Activated CD8-positive, alpha-beta T cell treated with anti-CD3 and anti-CD28 coated beads, Interleukin-2, amount 10 ng/mL, durations not matched to agents 7 days and 5 days (primary cell): Measurements from ENCODE around the gene APOC1. TPM values are rescaled to one million over a fixed set of nuclear protein-coding genes. Genes with fewer than 3 reads are reported as not detected.

Experiments
- ATAC-seq: fragments of 150-1000 bp; cut with Tn5 transposase; one replicate; pipeline ENCODE4 v1.10.0; 2021; ENCODE audit warnings: moderate library complexity
- CTCF ChIA-PET: fragments of 350-600 bp; sonication (Branson Sonifier 250); formaldehyde crosslinking; loops from one replicate; lab custom pipeline; 2021; ENCODE audit warnings: antibody characterized with exemption; lab: Charles Lee
- POLR2A ChIA-PET: fragments of 350-600 bp; sonication (Branson Sonifier 250); formaldehyde crosslinking; loops from one replicate; lab custom pipeline; 2021; ENCODE audit warnings: antibody characterized with exemption; lab: Charles Lee
- DNase-seq: peaks from one replicate; pipeline ENCODE4 v3.0.0-alpha.2; 2020
- H3K27ac Mint-ChIP-seq: one replicate; pipeline ENCODE4 v1.8.0; 2021; ENCODE audit warnings: mild to moderate bottlenecking, mixed read lengths
- H3K27me3 Mint-ChIP-seq: one replicate; pipeline ENCODE4 v1.8.0; 2021; ENCODE audit warnings: low read depth, mixed read lengths
- H3K36me3 Mint-ChIP-seq: one replicate; pipeline ENCODE4 v1.8.0; 2021; ENCODE audit warnings: low read depth, mixed read lengths
- H3K4me1 Mint-ChIP-seq: one replicate; pipeline ENCODE4 v1.8.0; 2021; ENCODE audit warnings: low read depth, mixed read lengths
- H3K4me3 Mint-ChIP-seq: one replicate; pipeline ENCODE4 v1.8.0; 2021; ENCODE audit warnings: mild to moderate bottlenecking, mixed read lengths
- H3K9me3 Mint-ChIP-seq: one replicate; pipeline ENCODE4 v1.8.0; 2022; ENCODE audit warnings: mixed read lengths; ENCODE audit not compliant: insufficient read depth
- total RNA-seq, 2 experiments: library from RNA; stranded (reverse); gene quantifications; one replicate each; pipeline ENCODE4 v1.2.3, GENCODE V29; 2021

APOC1 gene
- total RNA-seq, 2 experiments from 2014 or later: not detected

DNA sequence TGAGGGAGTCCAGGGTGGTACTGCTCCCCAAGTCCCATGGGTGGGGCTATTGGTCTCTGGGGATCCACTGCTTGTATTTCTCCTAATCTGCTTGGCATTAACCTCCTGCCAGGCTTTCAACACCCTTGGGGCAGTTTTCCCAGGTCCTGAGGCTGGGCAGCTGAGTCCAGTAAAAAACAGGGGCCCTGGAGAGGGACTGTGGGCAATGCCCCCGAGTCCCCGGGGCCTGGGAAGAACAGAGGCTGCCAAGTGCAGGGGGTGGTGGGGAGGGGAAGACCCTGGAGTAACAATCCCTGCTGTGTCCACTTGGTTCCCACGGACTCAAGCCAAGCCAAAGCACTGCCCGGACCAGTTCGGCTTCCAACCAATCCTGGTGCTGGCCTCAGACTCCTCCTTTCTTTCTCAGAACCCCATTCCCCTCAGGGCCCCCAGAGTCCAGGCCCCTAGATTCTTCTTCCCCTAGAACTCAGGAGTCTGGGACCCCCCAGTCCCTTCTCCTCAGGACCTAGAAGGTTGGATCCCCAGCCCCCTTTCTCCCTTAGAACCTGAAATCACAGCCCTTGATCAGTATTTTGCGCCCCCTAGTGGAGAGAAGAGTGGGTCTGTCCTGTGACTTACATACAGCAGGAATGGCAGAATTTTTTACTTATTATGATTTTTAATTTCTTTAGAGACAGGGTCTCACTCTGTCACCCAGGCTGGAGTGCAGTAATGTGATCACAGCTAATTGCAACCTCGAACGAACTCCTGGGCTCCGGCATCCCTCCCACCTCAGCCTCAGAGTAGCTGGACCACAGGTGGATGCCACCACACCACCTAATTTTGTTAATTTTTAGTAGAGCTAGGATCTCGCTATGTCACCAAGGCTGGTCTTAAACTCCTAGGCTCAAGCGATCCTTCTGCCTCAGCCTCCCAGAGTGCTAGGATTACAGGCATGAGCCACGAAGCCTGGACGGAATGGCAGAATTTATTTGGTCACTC lies 37.1 kb downstream of the APOC1 start:
- no peaks in the 10 kb centered on the region for H3K27me3 Mint-ChIP-seq
- H3K4me1 Mint-ChIP-seq: peaks cover 20% of the 10 kb centered on the region
- ChIA-PET POLR2A (no interaction called here), CTCF (interaction anchor here (0.8 to 2.9 kb wide), 8 partner anchors 8 to 228 kb away, joined by 3 to 34 read pairs (median 4); partner anchors contain the start of genes APOC1 and APOE)
- H3K27ac Mint-ChIP-seq: no peak overlapping the region
- no peaks in the 10 kb centered on the region for H3K36me3 Mint-ChIP-seq
- no peak for ATAC-seq
- no peak overlapping the region for H3K4me3 Mint-ChIP-seq
- H3K9me3 Mint-ChIP-seq: no peaks in the 10 kb centered on the region
- DNase-seq: peak; percentile 79

DNA sequence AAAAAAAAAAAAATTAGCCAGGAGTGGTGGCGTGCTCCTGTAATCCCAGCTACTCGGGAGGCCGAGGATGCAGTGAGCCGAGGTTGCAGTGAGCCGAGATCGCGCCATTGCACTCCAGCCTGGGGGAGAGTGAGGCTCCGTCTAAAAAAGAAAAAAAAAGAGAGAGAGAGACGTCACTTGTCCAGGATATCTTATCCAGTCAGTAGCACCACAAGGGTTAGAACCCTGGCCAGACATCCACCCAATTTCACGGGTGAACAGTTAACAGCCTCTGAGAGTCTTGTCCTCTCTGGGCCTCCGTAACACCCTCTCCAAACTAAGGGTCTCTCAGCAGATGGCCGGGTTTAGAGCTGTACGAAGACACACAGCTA lies 39.9 kb downstream of the APOC1 start:
- Mint-ChIP-seq H3K27ac (peak overlapping the region; percentile 98), H3K4me3 (peak overlapping the region; percentile 95), H3K36me3 (no peaks in the 10 kb centered on the region), H3K27me3 (no peaks in the 10 kb centered on the region), H3K9me3 (no peaks in the 10 kb centered on the region), H3K4me1 (peaks cover 39% of the 10 kb centered on the region)
- DNase-seq (no peak), ATAC-seq (no peak)
- ChIA-PET POLR2A (interaction anchor here (0.7 to 1.5 kb wide), 6 partner anchors 10 to 204 kb away, joined by 3 to 9 read pairs (median 4); partner anchors contain the start of genes APOC1, RELB and TOMM40), CTCF (interaction anchor here (1.1 to 2.9 kb wide), 5 partner anchors 43 to 300 kb away, joined by 3 to 34 read pairs (median 5); partner anchors contain the start of genes APOE and CLASRP)

DNA sequence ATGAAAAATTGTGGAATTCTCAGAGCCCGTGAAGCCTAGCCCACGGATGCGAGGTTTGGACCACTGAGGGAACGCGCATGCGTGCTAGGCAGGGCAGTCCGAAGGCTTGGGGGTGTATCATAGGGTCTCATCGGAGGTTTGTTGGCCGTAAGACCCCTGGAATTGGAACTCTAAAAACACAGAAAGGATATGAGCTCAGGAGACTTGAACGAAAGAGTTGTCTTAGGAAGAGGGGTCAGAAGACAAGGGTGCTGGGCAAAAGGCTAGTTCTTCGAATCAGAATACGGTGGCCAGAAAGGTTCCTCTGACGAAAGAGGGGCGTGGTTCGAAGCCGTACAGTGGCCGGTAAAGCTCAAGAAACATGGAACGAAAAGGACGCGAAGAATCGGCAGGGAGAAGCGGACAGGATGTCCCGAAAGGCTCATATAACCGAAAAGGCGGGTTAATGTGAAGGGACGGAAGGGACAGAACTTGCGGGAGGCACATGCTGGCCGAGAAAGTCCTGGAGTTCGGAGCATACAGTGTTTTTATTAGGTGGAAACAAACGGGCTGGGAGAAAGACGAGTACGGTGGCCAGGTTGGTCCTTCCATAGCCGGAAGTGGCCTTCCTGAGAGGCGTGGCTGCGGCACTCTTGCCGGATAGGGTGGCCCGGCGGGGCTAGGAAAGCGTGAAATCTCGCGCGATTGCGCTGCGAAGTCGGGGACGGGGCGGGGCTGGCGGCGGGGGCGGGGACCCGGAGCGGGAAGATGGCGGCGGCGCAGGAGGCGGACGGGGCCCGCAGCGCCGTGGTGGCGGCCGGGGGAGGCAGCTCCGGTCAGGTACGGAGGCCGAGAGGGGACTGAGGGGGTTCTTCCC lies 40.5 kb downstream of the APOC1 start, which contains the start of gene CLPTM1:
Gene CLPTM1, plus strand, starts transcription at position 732 of the 856 bp plus-strand sequence. Its CDS starts 16 bp downstream, at position 748.
- peak; percentile 98 for DNase-seq
- Mint-ChIP-seq H3K36me3 (no peaks in the 10 kb centered on the region), H3K9me3 (no peaks in the 10 kb centered on the region), H3K27me3 (no peaks in the 10 kb centered on the region), H3K4me3 (peak within 1 kb of the TSS; percentile 95), H3K4me1 (peaks cover 39% of the 10 kb centered on the region), H3K27ac (peak within 1 kb of the TSS; percentile 98)
- peak; percentile 93 for ATAC-seq
- ChIA-PET POLR2A (interaction anchor here (0.7 to 1.5 kb wide), 8 partner anchors 9 to 311 kb away, joined by 3 to 9 read pairs (median 3); partner anchors contain the start of genes APOC1, PVR, RELB and TOMM40), CTCF (interaction anchor here (1.1 to 1.2 kb wide), 2 partner anchors 63 to 84 kb away, joined by 3 to 5 read pairs; partner anchors contain the start of gene CLASRP)

DNA sequence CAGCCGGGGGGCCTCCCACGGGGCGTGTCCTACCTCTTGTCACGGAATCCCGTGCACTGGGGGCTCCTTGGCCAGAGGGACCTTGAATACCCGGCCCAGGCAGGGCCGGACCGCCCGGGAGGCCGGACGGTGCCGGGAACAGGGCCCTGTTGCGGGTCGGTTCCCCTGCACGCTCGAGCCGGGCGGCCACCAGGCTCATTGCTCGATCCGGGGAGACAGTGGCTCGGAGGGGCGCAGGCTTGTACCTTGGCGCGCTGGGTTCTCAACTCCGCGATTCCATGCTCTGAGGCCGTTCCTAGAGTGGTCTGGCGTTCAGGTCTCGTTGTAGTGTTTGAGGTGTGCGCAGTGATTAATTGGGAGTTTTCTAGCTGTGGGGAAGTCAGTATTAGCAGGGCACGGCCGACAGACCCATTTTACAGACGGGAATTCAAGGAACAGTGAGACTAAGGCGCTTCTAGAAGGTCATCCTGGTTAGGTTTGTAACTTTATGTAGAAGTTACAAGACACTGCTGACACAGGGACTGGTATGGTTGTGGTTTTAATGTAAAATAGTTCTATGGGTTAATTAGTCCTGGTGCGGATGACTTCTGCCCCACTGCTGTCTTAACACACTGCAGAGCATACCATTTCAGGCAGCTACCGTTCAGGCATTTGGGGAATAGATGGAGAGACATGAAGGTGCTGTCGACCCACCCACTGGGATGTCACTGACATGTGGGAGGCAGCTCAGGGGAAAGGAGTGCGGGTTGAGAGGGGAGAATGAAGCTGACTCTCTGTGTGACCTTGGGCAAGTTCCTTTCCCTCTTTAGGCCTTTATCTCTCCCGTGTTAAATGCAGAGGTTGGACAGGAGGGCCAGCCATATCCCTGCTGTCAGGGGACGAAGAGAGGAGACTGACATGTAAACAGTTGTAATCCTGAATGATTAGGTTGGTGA lies 41.4 kb downstream of the APOC1 start:
- no peaks in the 10 kb centered on the region for H3K36me3 Mint-ChIP-seq
- no peak for DNase-seq
- ChIA-PET POLR2A (interaction anchor here (1.0 to 1.3 kb wide), 3 partner anchors 9 to 65 kb away, joined by 3 to 5 read pairs (median 3); partner anchors contain the start of gene TOMM40), CTCF (interaction anchor here (1.1 to 1.9 kb wide), 2 partner anchors 83 to 104 kb away, joined by 4 to 5 read pairs; partner anchors contain the start of gene CLASRP)
- H3K9me3 Mint-ChIP-seq: no peaks in the 10 kb centered on the region
- no peaks in the 10 kb centered on the region for H3K27me3 Mint-ChIP-seq
- ATAC-seq: no peak
- H3K4me3 Mint-ChIP-seq: peak overlapping the region; percentile 95
- peak overlapping the region; percentile 98 for H3K27ac Mint-ChIP-seq
- peaks cover 39% of the 10 kb centered on the region for H3K4me1 Mint-ChIP-seq

DNA sequence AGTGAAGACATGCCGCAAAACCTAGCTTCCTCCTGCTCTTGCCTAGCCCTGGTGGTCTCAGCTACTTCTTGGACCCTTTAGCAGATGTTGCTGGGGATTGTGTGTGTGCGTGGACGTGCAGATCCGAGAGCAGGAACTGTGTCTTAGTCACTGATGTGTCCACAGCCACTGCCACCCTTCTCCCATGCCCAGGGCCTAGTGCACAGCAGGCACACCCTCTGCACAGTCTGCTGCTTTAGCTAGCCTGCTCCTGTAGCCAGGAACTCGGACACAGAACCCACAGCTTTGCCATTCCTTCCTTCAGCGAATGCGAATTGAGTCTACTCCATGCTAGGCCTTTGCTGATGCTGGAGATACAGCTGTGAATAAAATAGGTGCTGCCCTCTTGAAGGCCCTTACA lies 43.1 kb downstream of the APOC1 start:
- H3K4me3 Mint-ChIP-seq: no peak overlapping the region
- DNase-seq: no peak
- ChIA-PET POLR2A (interaction anchor here (0.9 kb wide), 1 partner anchor 43 kb away, joined by 3 read pairs; no protein-coding TSS in a partner anchor), CTCF (interaction anchor here (0.5 to 1.9 kb wide), 3 partner anchors 55 to 117 kb away, joined by 3 to 4 read pairs (median 3); no protein-coding TSS in a partner anchor)
- H3K9me3 Mint-ChIP-seq: no peaks in the 10 kb centered on the region
- ATAC-seq: no peak
- peaks cover 3% of the 10 kb centered on the region for H3K36me3 Mint-ChIP-seq
- H3K27me3 Mint-ChIP-seq: no peaks in the 10 kb centered on the region
- peaks cover 39% of the 10 kb centered on the region for H3K4me1 Mint-ChIP-seq
- H3K27ac Mint-ChIP-seq: no peak overlapping the region

DNA sequence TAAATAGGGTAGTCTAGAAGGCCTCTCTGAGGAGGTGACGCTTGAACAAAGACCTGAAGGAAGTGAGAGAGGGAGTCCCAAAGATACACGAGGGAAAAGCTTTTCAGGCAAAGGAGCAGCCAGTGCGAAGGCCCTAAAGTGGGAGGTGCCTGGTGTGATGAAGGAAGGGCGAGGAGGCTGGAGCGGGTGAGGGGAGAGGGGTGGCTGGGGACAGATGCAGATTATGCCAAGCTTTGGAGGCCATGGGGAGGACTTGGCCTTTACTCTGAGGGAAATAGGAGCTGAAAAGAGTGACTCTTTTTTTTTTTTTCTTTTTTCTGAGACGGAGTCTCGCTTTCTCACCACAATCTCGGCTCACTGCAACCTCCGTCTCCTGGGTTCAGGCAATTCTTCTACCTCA lies 43.7 kb downstream of the APOC1 start:
- Mint-ChIP-seq H3K36me3 (peaks cover 3% of the 10 kb centered on the region), H3K4me3 (no peak overlapping the region), H3K4me1 (peaks cover 39% of the 10 kb centered on the region), H3K9me3 (no peaks in the 10 kb centered on the region), H3K27ac (no peak overlapping the region), H3K27me3 (no peaks in the 10 kb centered on the region)
- ATAC-seq: no peak
- no peak for DNase-seq
- ChIA-PET POLR2A (interaction anchor here (0.9 kb wide), 1 partner anchor 43 kb away, joined by 3 read pairs; no protein-coding TSS in a partner anchor), CTCF (interaction anchor here (1.3 kb wide), 1 partner anchor 167 kb away, joined by 3 read pairs; no protein-coding TSS in a partner anchor)

DNA sequence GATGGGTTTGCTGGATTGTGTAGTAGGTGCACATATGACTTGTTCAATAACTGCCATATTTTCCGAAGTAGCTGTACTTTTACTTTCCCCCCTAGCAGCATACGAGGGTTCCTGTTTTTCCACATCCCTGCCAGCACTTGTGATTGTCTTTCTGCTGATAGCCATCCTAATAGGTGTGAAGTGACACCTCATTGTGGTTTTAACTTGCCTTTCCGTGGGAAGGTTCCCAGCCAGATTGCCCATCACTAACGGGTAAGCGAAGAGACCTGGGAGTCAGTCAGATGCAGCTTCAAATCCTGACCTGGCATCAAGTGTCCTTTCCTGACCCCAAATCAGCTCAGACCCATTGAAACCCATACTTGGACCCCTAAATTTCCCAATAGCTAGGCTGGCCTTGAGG lies 45.3 kb downstream of the APOC1 start:
- no peak for DNase-seq
- ChIA-PET POLR2A (interaction anchor here (0.6 kb wide), 1 partner anchor 257 kb away, joined by 4 read pairs; no protein-coding TSS in a partner anchor), CTCF (interaction anchor here (1.0 kb wide), 1 partner anchor 29 kb away, joined by 3 read pairs; no protein-coding TSS in a partner anchor)
- Mint-ChIP-seq H3K4me1 (peaks cover 29% of the 10 kb centered on the region), H3K4me3 (no peak overlapping the region), H3K27me3 (no peaks in the 10 kb centered on the region), H3K27ac (no peak overlapping the region), H3K36me3 (peaks cover 6% of the 10 kb centered on the region), H3K9me3 (no peaks in the 10 kb centered on the region)
- ATAC-seq: no peak

DNA sequence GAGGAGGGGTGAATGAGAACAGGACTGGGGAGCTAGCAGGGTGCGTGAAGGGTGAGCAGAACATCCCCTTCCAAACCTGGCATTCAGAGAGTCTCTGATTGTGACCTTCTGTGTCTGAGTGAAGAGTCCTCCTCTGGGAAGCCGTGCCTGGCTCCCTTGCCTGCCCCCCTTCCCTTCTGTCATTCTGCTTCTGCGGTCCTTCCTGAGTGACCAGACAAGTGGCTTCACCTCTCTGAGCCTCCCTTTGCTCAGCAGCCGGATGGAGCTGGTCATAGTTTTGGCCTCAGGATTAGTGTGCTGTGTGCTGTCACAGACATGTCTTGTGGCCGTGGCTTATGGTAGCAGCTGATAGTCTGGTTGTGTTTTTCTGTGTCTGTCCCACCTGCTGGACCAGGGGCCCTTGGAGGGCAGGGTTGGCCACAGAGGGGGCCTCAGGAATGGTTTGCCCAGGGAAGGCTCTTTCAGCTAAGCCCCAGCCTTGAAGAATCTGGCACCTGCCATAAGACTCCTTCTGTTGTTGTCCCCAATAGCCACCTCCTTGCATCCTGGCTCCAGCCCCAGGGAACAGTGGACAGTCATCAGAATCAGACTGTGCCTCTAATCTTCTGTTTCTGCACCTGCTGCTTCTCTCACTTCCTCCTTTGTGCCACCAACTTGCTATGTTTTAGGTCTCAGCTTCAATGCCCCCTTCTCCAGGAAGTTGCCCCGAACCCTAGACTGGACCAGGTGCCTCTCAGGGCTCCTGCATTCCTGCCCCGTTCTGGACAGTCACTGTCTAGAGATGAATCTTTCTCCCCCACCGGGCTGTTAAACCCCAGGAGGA lies 46.7 kb downstream of the APOC1 start:
- no peak overlapping the region for H3K4me3 Mint-ChIP-seq
- no peak for ATAC-seq
- POLR2A ChIA-PET: interaction anchor here (0.6 kb wide), 1 partner anchor 31 kb away, joined by 3 read pairs; no protein-coding TSS in a partner anchor
- DNase-seq: no peak
- no peaks in the 10 kb centered on the region for H3K9me3 Mint-ChIP-seq
- H3K4me1 Mint-ChIP-seq: peaks cover 23% of the 10 kb centered on the region
- no peaks in the 10 kb centered on the region for H3K27me3 Mint-ChIP-seq
- CTCF ChIA-PET: interaction anchor here (1.5 kb wide), 1 partner anchor 99 kb away, joined by 5 read pairs; no protein-coding TSS in a partner anchor
- peaks cover 11% of the 10 kb centered on the region for H3K36me3 Mint-ChIP-seq
- H3K27ac Mint-ChIP-seq: peak overlapping the region; percentile 45

DNA sequence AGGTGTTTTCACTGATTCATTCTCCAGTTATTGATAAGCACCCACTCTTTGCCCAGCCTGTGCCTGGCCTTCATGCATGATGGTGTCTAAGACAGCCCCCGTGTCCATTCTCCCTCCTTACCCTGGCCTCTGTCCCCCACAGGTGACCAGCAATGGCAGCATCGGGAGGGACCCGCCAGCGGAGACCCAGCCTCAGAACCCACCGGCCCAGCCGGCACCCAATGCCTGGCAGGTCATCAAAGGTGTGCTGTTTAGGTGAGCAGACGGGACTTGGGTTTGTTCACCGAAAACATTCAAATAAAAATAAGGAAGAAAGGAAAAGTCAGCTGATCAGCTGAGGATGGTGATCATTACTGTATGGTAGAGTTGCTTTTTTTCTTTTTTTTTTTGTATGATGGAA lies 47.4 kb downstream of the APOC1 start:
- H3K4me1 Mint-ChIP-seq: peaks cover 16% of the 10 kb centered on the region
- H3K27ac Mint-ChIP-seq: no peak overlapping the region
- peaks cover 11% of the 10 kb centered on the region for H3K36me3 Mint-ChIP-seq

More for the DNA sequence above, 47.4 kb downstream of the APOC1 start:
- ChIA-PET POLR2A (no interaction called here), CTCF (interaction anchor here (1.7 kb wide), 1 partner anchor 27 kb away, joined by 6 read pairs; no protein-coding TSS in a partner anchor)
- no peak for ATAC-seq
- Mint-ChIP-seq H3K27me3 (no peaks in the 10 kb centered on the region), H3K9me3 (no peaks in the 10 kb centered on the region), H3K4me3 (no peak overlapping the region)
- DNase-seq: no peak
